B cell (primary cell): Measurements from ENCODE around the gene APOL5. TPM values are rescaled to one million over a fixed set of nuclear protein-coding genes. Genes with fewer than 3 reads are reported as not detected.

Experiments used
- ATAC-seq: fragments of 200-7000 bp; cut with Tn5 transposase; one replicate; pipeline ENCODE4 v1.10.0; 2021; ENCODE audit warnings: low read depth, mild to moderate bottlenecking, moderate number of reproducible peaks, moderate library complexity
- CTCF ChIA-PET: fragments of 350-600 bp; sonication (Branson Sonifier 250); formaldehyde crosslinking; loops from one replicate; lab custom pipeline; 2021; ENCODE audit warnings: antibody characterized with exemption, inconsistent platforms; lab: Charles Lee
- POLR2A ChIA-PET: fragments of 350-600 bp; sonication (Branson Sonifier 250); formaldehyde crosslinking; loops from one replicate; lab custom pipeline; 2021; ENCODE audit warnings: antibody characterized with exemption; lab: Charles Lee
- DNase-seq: peaks from one replicate; pipeline ENCODE4 v3.0.0; 2013
- H2AFZ ChIP-seq: 2 replicates; pipeline ENCODE4 v1.6.1; 2012; ENCODE audit warnings: mild to moderate bottlenecking, low read depth, low read length; ENCODE audit not compliant: insufficient read depth, poor library complexity, severe bottlenecking
- H3K27ac ChIP-seq, 2 donors: 1 replicate in 1 of 2; 2 replicates in 1 of 2; pipeline ENCODE4 v1.5.1; 2012 to 2013; ENCODE audit warnings: low read length in 2 of 2, mild to moderate bottlenecking in 2 of 2, moderate library complexity in 1 of 2
- H3K27me3 ChIP-seq, 4 experiments: fragments of 200-600 bp in 1 of 4; sonication (generic) in 1 of 4; replicated peaks in 1 of 4; 1 replicate in 2 of 4; 2 replicates in 2 of 4; pipeline versions ENCODE4 v1.6.1 to v1.7.0; 2013 to 2016; ENCODE audit warnings: low read length in 3 of 4, mild to moderate bottlenecking in 2 of 4, mixed read lengths in 1 of 4, moderate library complexity in 1 of 4; ENCODE audit not compliant: insufficient read depth in 4 of 4, control insufficient read depth in 3 of 4; ENCODE audit errors: control extremely low read depth in 1 of 4
- H3K36me3 ChIP-seq, 2 experiments: replicated peaks in 1 of 2; 1 replicate in 1 of 2; 2 replicates in 1 of 2; pipeline versions ENCODE4 v1.6.1 to v1.7.1; 2013; ENCODE audit warnings: low read length in 1 of 2; ENCODE audit not compliant: insufficient read depth in 2 of 2, control insufficient read depth in 1 of 2; ENCODE audit errors: control extremely low read depth in 1 of 2, extremely low read depth in 1 of 2
- H3K4me1 ChIP-seq, 2 donors: fragments of 200-600 bp in 1 of 2; sonication (generic) in 1 of 2; 1 replicate in 1 of 2; 2 replicates in 1 of 2; pipeline versions ENCODE4 v1.5.1 to v1.6.1; 2013 to 2017; ENCODE audit warnings: low read length in 2 of 2; ENCODE audit not compliant: control insufficient read depth in 2 of 2, insufficient read depth in 2 of 2
- H3K4me2 ChIP-seq: replicated peaks from 2 replicates; pipeline ENCODE3; 2012; ENCODE audit warnings: mild to moderate bottlenecking, low read depth, low read length; ENCODE audit not compliant: poor library complexity, severe bottlenecking
- H3K4me3 ChIP-seq, 5 experiments: fragments of 200-600 bp in 1 of 5; sonication (generic) in 1 of 5; 1 replicate in 3 of 5; 2 replicates in 2 of 5; pipeline versions ENCODE4 v1.5.1 to v1.7.0; 2011 to 2016; ENCODE audit warnings: low read length in 4 of 5, mild to moderate bottlenecking in 4 of 5, low read depth in 2 of 5, control low read depth in 1 of 5, moderate library complexity in 1 of 5; ENCODE audit not compliant: insufficient read depth in 1 of 5; ENCODE audit errors: control extremely low read depth in 1 of 5, extremely low read depth in 1 of 5
- H3K79me2 ChIP-seq: fragments of 200-600 bp; sonication (generic); one replicate; pipeline ENCODE4 v1.6.0; 2016; ENCODE audit warnings: low read length; ENCODE audit not compliant: control insufficient read depth, insufficient read depth
- H3K9ac ChIP-seq: fragments of 200-600 bp; sonication (generic); 2 replicates; pipeline ENCODE4 v1.6.1; 2017; ENCODE audit warnings: mild to moderate bottlenecking, low read length, moderate library complexity
- H3K9me3 ChIP-seq, 3 donors: one replicate each; pipeline versions ENCODE4 v1.6.1 to v1.7.1; 2013; ENCODE audit warnings: low read length in 2 of 3; ENCODE audit not compliant: control insufficient read depth in 2 of 3, insufficient read depth in 1 of 3; ENCODE audit errors: control extremely low read depth in 1 of 3
- H4K20me1 ChIP-seq: 2 replicates; pipeline ENCODE4 v1.6.0; 2012; ENCODE audit warnings: mild to moderate bottlenecking, low read length; ENCODE audit not compliant: insufficient read depth, control insufficient read depth, poor library complexity, severe bottlenecking
- H3K27ac Mint-ChIP-seq: one replicate; pipeline ENCODE4 v1.8.0; 2021; ENCODE audit warnings: mixed read lengths
- H3K27me3 Mint-ChIP-seq: one replicate; pipeline ENCODE4 v1.8.0; 2021; ENCODE audit warnings: mixed read lengths
- H3K4me1 Mint-ChIP-seq: one replicate; pipeline ENCODE4 v1.8.0; 2021; ENCODE audit warnings: mixed read lengths
- H3K4me3 Mint-ChIP-seq: one replicate; pipeline ENCODE4 v1.8.0; 2021; ENCODE audit warnings: mixed read lengths
- H3K9me3 Mint-ChIP-seq: one replicate; pipeline ENCODE4 v1.8.0; 2022; ENCODE audit warnings: mixed read lengths; ENCODE audit not compliant: insufficient read depth
- EZH2 ChIP-seq: IDR thresholded peaks from 2 replicates; pipeline ENCODE4 v1.6.1; 2012; ENCODE audit warnings: borderline replicate concordance, low read depth, mild to moderate bottlenecking, moderate library complexity, low read length; ENCODE audit not compliant: insufficient read depth, poor library complexity, severe bottlenecking
- WGBS: methylation state at CpG from one replicate; pipeline ENCODE4 v1.1.5; 2013; ENCODE audit warnings: missing lambda C conversion rate; ENCODE audit not compliant: insufficient coverage; 5-methylcytosine and 5-hydroxymethylcytosine counted together
- intact Hi-C: fragments of 100-400 bp; cut with micrococcal nuclease; formaldehyde crosslinking; loops from one replicate; pipeline ENCODE4 v1.10.0; 2022
- polyA plus RNA-seq: library from polyadenylated mRNA; depleted of rRNA; stranded (reverse); fragments of >200 nt; gene quantifications from 2 replicates; pipeline ENCODE4 v1.2.3, GENCODE V29; 2012
- total RNA-seq, 2 donors: library from RNA; stranded (reverse); fragments of 120-200 nt in 1 of 2; gene quantifications; 1 replicate in 1 of 2; 2 replicates in 1 of 2; pipeline versions ENCODE4 v1.2.3 to v1.2.4, GENCODE V29; 2013 to 2022
- TF ChIP-seq, protein P1 (sequence below): fragments of 200-600 bp; IDR thresholded peaks from one replicate; pipeline ENCODE4 v1.8.0; 2022; ENCODE audit warnings: antibody characterized with exemption, mild to moderate bottlenecking

APOL5 gene
- total and polyA plus RNA-seq, 2 donors (not counting 1 experiment from before 2014, with no cell fraction given): not detected

DNA sequence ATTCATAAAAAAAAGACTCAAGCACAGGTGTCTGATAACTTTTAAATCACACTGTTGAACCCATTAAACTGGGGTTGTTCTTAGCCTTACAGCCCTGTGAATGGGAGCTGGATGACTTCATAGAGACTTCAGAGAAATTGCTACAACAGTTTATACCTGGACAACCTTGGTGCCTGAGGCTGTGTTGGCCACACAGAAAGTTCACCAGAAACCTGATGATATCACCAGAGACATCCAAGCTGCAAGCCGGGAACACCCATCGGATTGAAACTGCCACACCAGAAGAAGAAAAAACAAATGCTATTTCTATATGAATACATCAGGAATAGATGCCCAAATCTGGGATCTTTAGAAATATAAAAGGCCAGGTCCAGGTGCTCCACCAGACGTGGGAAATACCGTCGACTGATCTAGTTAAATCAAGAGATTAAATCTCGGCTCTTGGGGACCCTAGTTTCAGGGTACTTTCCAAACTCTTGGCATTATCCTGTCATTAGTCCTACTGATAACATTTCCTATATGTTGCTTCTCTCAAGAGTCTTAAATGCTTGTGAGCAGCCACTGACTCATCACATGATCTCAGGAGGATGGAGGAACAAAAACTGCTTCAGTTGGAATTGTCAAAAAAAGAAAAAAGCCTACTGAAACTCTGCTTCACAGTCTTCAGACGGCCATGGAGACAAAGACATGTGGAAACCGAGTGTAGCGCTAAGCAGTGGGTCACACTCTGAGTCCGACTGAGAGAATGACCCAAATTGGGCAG is 28.6 kb upstream of the APOL5 start:
- intact Hi-C loops: no loop called here
- Histone ChIP-seq H3K4me3 (no peak overlapping the region), H2AFZ (no peak overlapping the region), H3K9me3 (peaks cover 0 to 4% (median 0%) of the 10 kb centered on the region in 3 donors), H3K9ac (no peak overlapping the region), H3K4me2 (no peak overlapping the region), H3K36me3 (no peaks in the 10 kb centered on the region), H3K27ac (no peak overlapping the region), H3K4me1 (peaks cover 14 to 15% of the 10 kb centered on the region in 2 donors), H3K27me3 (no peaks in the 10 kb centered on the region), H3K79me2 (no peaks in the 10 kb centered on the region), H4K20me1 (no peaks in the 10 kb centered on the region)
- peaks cover 18% of the 10 kb centered on the region for H3K27me3 Mint-ChIP-seq
- H3K27ac Mint-ChIP-seq: no peak overlapping the region
- H3K4me1 Mint-ChIP-seq: peaks cover 15% of the 10 kb centered on the region
- 89% methylated on average over 8 of the region's 10 CpGs for WGBS
- no peak for TF ChIP-seq EZH2
- TF ChIP-seq, protein P1, sequence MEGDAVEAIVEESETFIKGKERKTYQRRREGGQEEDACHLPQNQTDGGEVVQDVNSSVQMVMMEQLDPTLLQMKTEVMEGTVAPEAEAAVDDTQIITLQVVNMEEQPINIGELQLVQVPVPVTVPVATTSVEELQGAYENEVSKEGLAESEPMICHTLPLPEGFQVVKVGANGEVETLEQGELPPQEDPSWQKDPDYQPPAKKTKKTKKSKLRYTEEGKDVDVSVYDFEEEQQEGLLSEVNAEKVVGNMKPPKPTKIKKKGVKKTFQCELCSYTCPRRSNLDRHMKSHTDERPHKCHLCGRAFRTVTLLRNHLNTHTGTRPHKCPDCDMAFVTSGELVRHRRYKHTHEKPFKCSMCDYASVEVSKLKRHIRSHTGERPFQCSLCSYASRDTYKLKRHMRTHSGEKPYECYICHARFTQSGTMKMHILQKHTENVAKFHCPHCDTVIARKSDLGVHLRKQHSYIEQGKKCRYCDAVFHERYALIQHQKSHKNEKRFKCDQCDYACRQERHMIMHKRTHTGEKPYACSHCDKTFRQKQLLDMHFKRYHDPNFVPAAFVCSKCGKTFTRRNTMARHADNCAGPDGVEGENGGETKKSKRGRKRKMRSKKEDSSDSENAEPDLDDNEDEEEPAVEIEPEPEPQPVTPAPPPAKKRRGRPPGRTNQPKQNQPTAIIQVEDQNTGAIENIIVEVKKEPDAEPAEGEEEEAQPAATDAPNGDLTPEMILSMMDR: no peak
- H3K9me3 Mint-ChIP-seq: no peaks in the 10 kb centered on the region
- ChIA-PET CTCF (no interaction called here), POLR2A (no interaction called here)
- H3K4me3 Mint-ChIP-seq: no peak overlapping the region
- DNase-seq (no peak), ATAC-seq (no peak)

DNA sequence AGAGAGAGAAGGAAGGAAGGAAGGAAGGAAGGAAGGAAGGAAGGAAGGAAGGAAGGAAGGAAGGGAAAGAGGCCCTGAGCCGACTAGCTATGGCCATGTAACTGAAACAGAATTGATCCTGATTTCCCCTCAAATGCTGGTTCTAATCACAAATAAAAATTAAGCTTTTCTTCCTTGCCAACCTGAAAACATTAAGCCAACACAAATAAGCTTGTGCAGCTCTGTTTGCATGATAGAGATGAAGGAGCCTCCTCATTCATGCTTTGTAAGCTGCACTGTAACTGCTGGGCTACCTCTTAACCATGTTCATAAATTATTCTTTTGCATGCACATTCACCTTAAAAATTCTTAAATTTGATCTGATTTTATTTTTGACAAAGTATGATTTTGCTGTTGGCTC is 27.7 kb upstream of the APOL5 start:
- Histone ChIP-seq H3K36me3 (no peaks in the 10 kb centered on the region), H3K27ac (no peak overlapping the region), H3K4me1 (peaks cover 14 to 15% of the 10 kb centered on the region in 2 donors), H3K4me2 (no peak overlapping the region), H4K20me1 (no peaks in the 10 kb centered on the region), H3K9me3 (peaks cover 0 to 4% (median 0%) of the 10 kb centered on the region in 3 donors), H2AFZ (no peak overlapping the region), H3K27me3 (no peaks in the 10 kb centered on the region), H3K9ac (no peak overlapping the region), H3K4me3 (no peak overlapping the region), H3K79me2 (no peaks in the 10 kb centered on the region)
- CTCF ChIA-PET: interaction anchor here (0.6 kb wide), 1 partner anchor 122 kb away, joined by 3 read pairs; no protein-coding TSS in a partner anchor
- intact Hi-C loops: no loop called here
- no peak overlapping the region for H3K27ac Mint-ChIP-seq
- DNase-seq: no peak
- ATAC-seq: no peak
- no peaks in the 10 kb centered on the region for H3K9me3 Mint-ChIP-seq
- no peak for TF ChIP-seq EZH2
- TF ChIP-seq, protein P1: no peak
- H3K27me3 Mint-ChIP-seq: peaks cover 18% of the 10 kb centered on the region
- POLR2A ChIA-PET: no interaction called here
- no CpG with 5 or more reads among the region's 1 CpG for WGBS
- no peak overlapping the region for H3K4me3 Mint-ChIP-seq
- peaks cover 15% of the 10 kb centered on the region for H3K4me1 Mint-ChIP-seq
